IMR-90 (cell line): Measurements from ENCODE around the gene CNPPD1. TPM values are rescaled to one million over a fixed set of nuclear protein-coding genes. Genes with fewer than 3 reads are reported as not detected.

Source experiments
- ATAC-seq: fragments of 200-7000 bp; cut with Tn5 transposase; 2 replicates; pipeline ENCODE4 v1.9.1; 2020; ENCODE audit warnings: low read depth, mild to moderate bottlenecking, moderate library complexity
- BruUV-seq: library from RNA; stranded (reverse); fragments of 400-500 nt; replicated peaks from 2 replicates; lab custom pipeline; 2021; lab: Mats Ljungman, UMichigan
- CTCF ChIA-PET: fragments of 300-600 bp; formaldehyde crosslinking; extraction: SDS; loops from one replicate; lab custom pipeline; 2021; ENCODE audit warnings: antibody characterized with exemption; lab: Yijun Ruan, JAX
- POLR2A ChIA-PET: fragments of 300-600 bp; sonication (Branson Sonifier 250); formaldehyde crosslinking; loops from one replicate; lab custom pipeline; 2022; ENCODE audit warnings: antibody characterized with exemption; ENCODE audit not compliant: unreplicated experiment; lab: Charles Lee
- DNase-seq: peaks from one replicate; pipeline ENCODE4 v3.0.0; 2013
- H2AFZ ChIP-seq: replicated peaks from 2 replicates; pipeline ENCODE3; 2013; ENCODE audit warnings: low read length, mild to moderate bottlenecking; ENCODE audit not compliant: poor library complexity
- H2AK5ac ChIP-seq: 2 replicates; pipeline ENCODE4 v1.6.1; 2013; ENCODE audit warnings: low read depth, low read length, inconsistent platforms
- H2AK9ac ChIP-seq: replicated peaks from 2 replicates; pipeline ENCODE3; 2013; ENCODE audit warnings: mild to moderate bottlenecking, low read depth, low read length, moderate library complexity; ENCODE audit not compliant: poor library complexity
- H2BK120ac ChIP-seq: 2 replicates; pipeline ENCODE4 v1.6.1; 2013; ENCODE audit warnings: low read depth, low read length, inconsistent platforms
- H2BK15ac ChIP-seq: 3 replicates; pipeline ENCODE4 v1.6.1; 2013; ENCODE audit warnings: low read depth, low read length, inconsistent platforms
- H2BK20ac ChIP-seq: 2 replicates; pipeline ENCODE4 v1.6.1; 2013; ENCODE audit warnings: low read depth, mild to moderate bottlenecking, inconsistent platforms, low read length, moderate library complexity
- H2BK5ac ChIP-seq: 2 replicates; pipeline ENCODE4 v1.6.1; 2013; ENCODE audit warnings: mild to moderate bottlenecking, low read depth, low read length, inconsistent platforms; ENCODE audit not compliant: poor library complexity, severe bottlenecking
- H3K14ac ChIP-seq: replicated peaks from 2 replicates; pipeline ENCODE4 v1.6.1; 2013; ENCODE audit warnings: low read depth, low read length, inconsistent platforms
- H3K18ac ChIP-seq: 2 replicates; pipeline ENCODE4 v1.6.1; 2013; ENCODE audit warnings: low read depth, low read length, control low read depth
- H3K23ac ChIP-seq: 2 replicates; pipeline ENCODE4 v1.6.1; 2013; ENCODE audit warnings: low read depth, low read length, inconsistent platforms
- H3K27ac ChIP-seq: 2 replicates; pipeline ENCODE4 v1.5.1; 2013; ENCODE audit warnings: mild to moderate bottlenecking, control low read depth, low read length; ENCODE audit not compliant: insufficient read depth
- H3K27me3 ChIP-seq: 2 replicates; pipeline ENCODE4 v1.6.1; 2013; ENCODE audit warnings: low read length; ENCODE audit not compliant: control insufficient read depth, insufficient read depth
- H3K36me3 ChIP-seq: 2 replicates; pipeline ENCODE4 v1.6.1; 2013; ENCODE audit warnings: low read length, mixed read lengths; ENCODE audit not compliant: control insufficient read depth, insufficient read depth
- H3K4ac ChIP-seq: 2 replicates; pipeline ENCODE4 v1.6.1; 2013; ENCODE audit warnings: low read depth, low read length, inconsistent platforms
- H3K4me1 ChIP-seq: 2 replicates; pipeline ENCODE4 v1.6.1; 2013; ENCODE audit warnings: low read length, mixed read lengths; ENCODE audit not compliant: control insufficient read depth, insufficient read depth
- H3K4me2 ChIP-seq: 2 replicates; pipeline ENCODE4 v1.6.1; 2013; ENCODE audit warnings: low read depth, mild to moderate bottlenecking, control low read depth, low read length, moderate library complexity
- H3K4me3 ChIP-seq: 2 replicates; pipeline ENCODE4 v1.5.1; 2013; ENCODE audit warnings: low read depth, mild to moderate bottlenecking, control low read depth, low read length, moderate library complexity; ENCODE audit not compliant: insufficient read depth
- H3K56ac ChIP-seq: 2 replicates; pipeline ENCODE4 v1.6.1; 2013; ENCODE audit warnings: low read length, inconsistent platforms; ENCODE audit not compliant: insufficient read depth; ENCODE audit errors: extremely low read depth
- H3K79me1 ChIP-seq, 2 experiments: 2 replicates each; pipeline ENCODE4 v1.6.1; 2013; ENCODE audit warnings: low read length in 2 of 2, inconsistent platforms in 1 of 2, low read depth in 1 of 2
- H3K9ac ChIP-seq: 2 replicates; pipeline ENCODE4 v1.6.1; 2013; ENCODE audit warnings: low read depth, low read length, control low read depth
- H3K9me1 ChIP-seq: 2 replicates; pipeline ENCODE4 v1.6.1; 2013; ENCODE audit warnings: low read length, inconsistent platforms; ENCODE audit not compliant: insufficient read depth
- H3K9me3 ChIP-seq: 2 replicates; pipeline ENCODE4 v1.6.1; 2013; ENCODE audit warnings: low read length; ENCODE audit not compliant: control insufficient read depth, insufficient read depth
- H4K20me1 ChIP-seq: 2 replicates; pipeline ENCODE4 v1.6.1; 2013; ENCODE audit warnings: low read length, inconsistent platforms; ENCODE audit not compliant: insufficient read depth
- H4K5ac ChIP-seq: 2 replicates; pipeline ENCODE4 v1.6.1; 2013; ENCODE audit warnings: mild to moderate bottlenecking, low read depth, low read length, control low read depth
- H4K8ac ChIP-seq, 2 experiments: 2 replicates each; pipeline ENCODE4 v1.6.1; 2013; ENCODE audit warnings: low read depth in 2 of 2, low read length in 2 of 2, control low read depth in 1 of 2, inconsistent platforms in 1 of 2
- H4K91ac ChIP-seq: 2 replicates; pipeline ENCODE4 v1.6.1; 2013; ENCODE audit warnings: low read depth, low read length, inconsistent platforms; ENCODE audit not compliant: insufficient read depth
- BHLHE40 ChIP-seq: fragments of 150-350 bp; IDR thresholded peaks from 2 replicates; pipeline ENCODE4 v1.6.1; 2016; ENCODE audit warnings: mild to moderate bottlenecking, low read depth, low read length
- CEBPB ChIP-seq: IDR thresholded peaks from 2 replicates; pipeline ENCODE4 v1.6.1; 2012; ENCODE audit warnings: low read depth, low read length, improper control_type of control experiment
- FOS ChIP-seq: fragments of 150-350 bp; IDR thresholded peaks from 2 replicates; pipeline ENCODE4 v1.6.1; 2016; ENCODE audit warnings: low read depth, low read length
- MAFK ChIP-seq: IDR thresholded peaks from 2 replicates; pipeline ENCODE4 v1.6.1; 2012; ENCODE audit warnings: low read depth, low read length, improper control_type of control experiment
- MAZ ChIP-seq: IDR thresholded peaks from 2 replicates; pipeline ENCODE4 v1.6.1; 2012; ENCODE audit warnings: low read depth, mild to moderate bottlenecking, low read length, improper control_type of control experiment, moderate library complexity, borderline replicate concordance
- MXI1 ChIP-seq: IDR thresholded peaks from 2 replicates; pipeline ENCODE4 v1.6.1; 2012; ENCODE audit warnings: low read depth, mild to moderate bottlenecking, low read length, moderate library complexity, borderline replicate concordance
- NFE2L2 ChIP-seq: fragments of 150-350 bp; IDR thresholded peaks from 2 replicates; pipeline ENCODE4 v1.6.1; 2016; ENCODE audit warnings: low read depth, mild to moderate bottlenecking, low read length
- POLR2A ChIP-seq: IDR thresholded peaks from 2 replicates; pipeline ENCODE4 v1.6.1; 2012; ENCODE audit warnings: mild to moderate bottlenecking, low read depth, low read length
- RAD21 ChIP-seq: IDR thresholded peaks from 2 replicates; pipeline ENCODE4 v1.6.1; 2012; ENCODE audit warnings: low read length, improper control_type of control experiment
- RCOR1 ChIP-seq: IDR thresholded peaks from 2 replicates; pipeline ENCODE4 v1.6.1; 2012; ENCODE audit warnings: mild to moderate bottlenecking, low read length, improper control_type of control experiment; ENCODE audit not compliant: insufficient replicate concordance
- RFX5 ChIP-seq: IDR thresholded peaks from 2 replicates; pipeline ENCODE4 v1.8.0; 2012; ENCODE audit warnings: low read depth, mild to moderate bottlenecking, low read length, moderate library complexity
- SMC3 ChIP-seq: fragments of 150-350 bp; IDR thresholded peaks from 2 replicates; pipeline ENCODE4 v1.6.1; 2016; ENCODE audit warnings: low read depth, mild to moderate bottlenecking, antibody characterized with exemption, low read length, moderate library complexity
- WGBS, 2 experiments: methylation state at CpG; one replicate each; pipeline versions ENCODE4 v1.1.5 to v1.1.7; 2013; ENCODE audit warnings: missing lambda C conversion rate in 2 of 2; ENCODE audit not compliant: insufficient read length in 1 of 2; ENCODE audit errors: extremely low coverage in 2 of 2; 5-methylcytosine and 5-hydroxymethylcytosine counted together
- dilution Hi-C: fragments of 300-500 bp; cut with HindIII; formaldehyde crosslinking; loops from one replicate; pipeline ENCODE4 v1.14.3; 2018; ENCODE audit warnings: low sequenced_read_pairs; ENCODE audit not compliant: unreplicated experiment
- in situ Hi-C: fragments of 300-500 bp; cut with MboI; formaldehyde crosslinking; loops from 3 replicates; pipeline ENCODE4 v1.14.3; 2019; ENCODE audit warnings: low sequenced_read_pairs, inconsistent platforms, mixed read lengths
- intact Hi-C: fragments of 100-400 bp; cut with micrococcal nuclease; formaldehyde crosslinking; loops from 2 replicates; pipeline ENCODE4 v1.10.0; 2022
- polyA plus RNA-seq, 3 experiments: library from polyadenylated mRNA; depleted of rRNA; stranded (reverse); fragments of >200 nt; gene quantifications; 2 replicates each; pipeline ENCODE4 v1.2.3, GENCODE V29; 2012; ENCODE audit warnings: low replicate concordance in 1 of 3
- total RNA-seq: library from RNA; depleted of rRNA; stranded (reverse); fragments of >200 nt; gene quantifications from 2 replicates; pipeline ENCODE4 v1.2.3, GENCODE V29; 2012
- TF ChIP-seq, protein P1 (sequence below): conservative IDR thresholded peaks from 2 replicates; pipeline ENCODE4 v1.5.1; 2012; ENCODE audit warnings: mild to moderate bottlenecking, low read depth, low read length, improper control_type of control experiment
- TF ChIP-seq, protein P2 (sequence below): fragments of 150-350 bp; IDR thresholded peaks from 2 replicates; pipeline ENCODE4 v1.6.1; 2016; ENCODE audit warnings: low read depth, mild to moderate bottlenecking, low read length, moderate library complexity, borderline replicate concordance

The CNPPD1 gene
- total and polyA plus RNA-seq, 2 of the 4 experiments (the other 2 are of a cell fraction) = 11.1 to 29.2 TPM

DNA sequence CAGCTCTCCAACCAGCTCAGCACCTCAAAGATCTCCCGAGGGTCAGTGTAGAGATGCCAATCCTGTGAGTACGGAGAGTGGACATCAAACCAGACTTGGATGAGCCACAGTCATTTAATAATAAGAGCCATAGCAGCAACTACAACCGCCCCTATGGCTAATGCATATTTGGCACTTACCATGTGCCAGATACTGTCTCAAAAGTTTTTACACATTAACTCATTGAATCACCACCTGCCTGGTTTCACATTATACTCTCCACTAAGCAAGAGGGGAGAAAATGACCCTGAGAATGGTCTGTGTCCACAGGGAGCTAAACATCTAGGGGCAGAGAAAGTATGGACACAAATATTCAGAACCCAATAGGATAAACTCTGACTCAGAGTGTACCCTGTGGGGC lies 2.6 kb downstream of the CNPPD1 start:
- no peak overlapping the region for H2AK9ac ChIP-seq
- no peak overlapping the region for H2BK5ac ChIP-seq
- dilution Hi-C loops (no loop called here), intact Hi-C loops (no loop called here), in situ Hi-C loops (loop anchor here (5.0 kb wide), 2 partner anchors 33 to 123 kb away; partner anchors contain the start of gene ZFAND2B)
- no peak overlapping the region for H4K91ac ChIP-seq
- H3K9me3 ChIP-seq = no peaks in the 10 kb centered on the region
- H3K4me3 ChIP-seq = no peak overlapping the region
- no peak overlapping the region for H4K5ac ChIP-seq
- peaks cover 20% of the 10 kb centered on the region for H3K36me3 ChIP-seq
- H4K20me1 ChIP-seq = peaks cover 14% of the 10 kb centered on the region
- DNase-seq (no peak), ATAC-seq (no peak)
- no peak overlapping the region for H3K4ac ChIP-seq
- no peak overlapping the region for H3K4me2 ChIP-seq
- H3K27ac ChIP-seq = no peak overlapping the region
- H3K14ac ChIP-seq = no peak overlapping the region
- no peak overlapping the region for H3K56ac ChIP-seq
- WGBS, 2 experiments = no CpG with 5 or more reads among the region's 3 CpGs
- H3K27me3 ChIP-seq = no peaks in the 10 kb centered on the region
- 0 out of 2 replicates have a peak, but pooled peaks cover 4% of the 10 kb centered on the region for H3K9me1 ChIP-seq
- no peak overlapping the region for H3K9ac ChIP-seq
- no peak overlapping the region for H3K23ac ChIP-seq
- no peak overlapping the region for H2AFZ ChIP-seq
- BruUV-seq = no TSS peak
- no peak overlapping the region for H2BK20ac ChIP-seq
- H3K18ac ChIP-seq = no peak overlapping the region
- no peak overlapping the region for H2BK15ac ChIP-seq
- TF ChIP-seq FOS (no peak), NFE2L2 (no peak), MAZ (no peak), POLR2A (no peak), MXI1 (no peak), BHLHE40 (no peak), MAFK (no peak), SMC3 (no peak), RCOR1 (no peak), RAD21 (no peak), CEBPB (no peak), RFX5 (no peak)
- TF ChIP-seq, protein P1, sequence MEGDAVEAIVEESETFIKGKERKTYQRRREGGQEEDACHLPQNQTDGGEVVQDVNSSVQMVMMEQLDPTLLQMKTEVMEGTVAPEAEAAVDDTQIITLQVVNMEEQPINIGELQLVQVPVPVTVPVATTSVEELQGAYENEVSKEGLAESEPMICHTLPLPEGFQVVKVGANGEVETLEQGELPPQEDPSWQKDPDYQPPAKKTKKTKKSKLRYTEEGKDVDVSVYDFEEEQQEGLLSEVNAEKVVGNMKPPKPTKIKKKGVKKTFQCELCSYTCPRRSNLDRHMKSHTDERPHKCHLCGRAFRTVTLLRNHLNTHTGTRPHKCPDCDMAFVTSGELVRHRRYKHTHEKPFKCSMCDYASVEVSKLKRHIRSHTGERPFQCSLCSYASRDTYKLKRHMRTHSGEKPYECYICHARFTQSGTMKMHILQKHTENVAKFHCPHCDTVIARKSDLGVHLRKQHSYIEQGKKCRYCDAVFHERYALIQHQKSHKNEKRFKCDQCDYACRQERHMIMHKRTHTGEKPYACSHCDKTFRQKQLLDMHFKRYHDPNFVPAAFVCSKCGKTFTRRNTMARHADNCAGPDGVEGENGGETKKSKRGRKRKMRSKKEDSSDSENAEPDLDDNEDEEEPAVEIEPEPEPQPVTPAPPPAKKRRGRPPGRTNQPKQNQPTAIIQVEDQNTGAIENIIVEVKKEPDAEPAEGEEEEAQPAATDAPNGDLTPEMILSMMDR = no peak
- TF ChIP-seq, protein P2, sequence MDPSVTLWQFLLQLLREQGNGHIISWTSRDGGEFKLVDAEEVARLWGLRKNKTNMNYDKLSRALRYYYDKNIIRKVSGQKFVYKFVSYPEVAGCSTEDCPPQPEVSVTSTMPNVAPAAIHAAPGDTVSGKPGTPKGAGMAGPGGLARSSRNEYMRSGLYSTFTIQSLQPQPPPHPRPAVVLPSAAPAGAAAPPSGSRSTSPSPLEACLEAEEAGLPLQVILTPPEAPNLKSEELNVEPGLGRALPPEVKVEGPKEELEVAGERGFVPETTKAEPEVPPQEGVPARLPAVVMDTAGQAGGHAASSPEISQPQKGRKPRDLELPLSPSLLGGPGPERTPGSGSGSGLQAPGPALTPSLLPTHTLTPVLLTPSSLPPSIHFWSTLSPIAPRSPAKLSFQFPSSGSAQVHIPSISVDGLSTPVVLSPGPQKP = no peak
- peaks cover 10 to 27% of the 10 kb centered on the region in 2 experiments; a peak in 3 of 4 replicates for H3K79me1 ChIP-seq
- CTCF ChIA-PET = interaction anchor here (1.4 to 1.5 kb wide), 2 partner anchors 121 kb away, joined by 3 to 4 read pairs; no protein-coding TSS in a partner anchor
- H2BK120ac ChIP-seq = no peak overlapping the region
- no peak overlapping the region for H2AK5ac ChIP-seq
- H3K4me1 ChIP-seq = peaks cover 8% of the 10 kb centered on the region; the same call in 1 of the 2 replicates
- no peak overlapping the region for H4K8ac ChIP-seq
- POLR2A ChIA-PET = no interaction called here
